ENCODE data around the gene PDGFB.

The PDGFB gene

GRCh38 chr22:39253435-39254070 lies 8.8 kb upstream of the PDGFB start:
- DNase-seq: no peak

- DNase-seq: no peak
Measured at GRCh38 chr22:39252461-39253434, 8.0 kb upstream of the PDGFB start.

- no peak for DNase-seq
Measured at GRCh38 chr22:39251762-39252460, 7.1 kb upstream of the PDGFB start.

GRCh38 chr22:39250838-39251237 lies 6.1 kb upstream of the PDGFB start:
- no peak for DNase-seq

- no peak for DNase-seq
Measured at GRCh38 chr22:39250131-39250530, 5.3 kb upstream of the PDGFB start.

- DNase-seq: no peak
Measured at GRCh38 chr22:39249086-39249704, 4.4 kb upstream of the PDGFB start.

- DNase-seq: no peak
Measured at GRCh38 chr22:39248254-39248653, 3.5 kb upstream of the PDGFB start.

- DNase-seq: no peak
Measured at GRCh38 chr22:39247361-39247760, 2.6 kb upstream of the PDGFB start.

GRCh38 chr22:39246690-39247332 lies 2.0 kb upstream of the PDGFB start:
- no peak for DNase-seq

GRCh38 chr22:39246217-39246616 lies 1.4 kb upstream of the PDGFB start:
- DNase-seq: no peak

GRCh38 chr22:39245130-39246039 lies 603 bp upstream of the PDGFB start:
- no peak for DNase-seq

GRCh38 chr22:39244136-39244495 lies 666 bp downstream of the PDGFB start:
- DNase-seq: no peak

- no peak for DNase-seq
Measured at GRCh38 chr22:39243439-39244135, 1.2 kb downstream of the PDGFB start.

- no peak for DNase-seq
Measured at GRCh38 chr22:39242595-39243438, 2.0 kb downstream of the PDGFB start.

GRCh38 chr22:39241794-39242594 lies 2.8 kb downstream of the PDGFB start:
- no peak for DNase-seq

GRCh38 chr22:39240831-39241793 lies 3.7 kb downstream of the PDGFB start:
- DNase-seq: no peak

- DNase-seq: no peak
Measured at GRCh38 chr22:39239561-39240423, 5.0 kb downstream of the PDGFB start.

Data from stimulated activated CD4-positive, alpha-beta T cell treated with anti-CD3 and anti-CD28 coated beads, Interleukin-12 subunit alpha, Interleukin-12 subunit beta, amount 100 ng/mL, for 4 hours (primary cell).